SK-N-SH (cell line): ENCODE results near the gene SPON1. TPM values are rescaled to one million over a fixed set of nuclear protein-coding genes. Genes with fewer than 3 reads are reported as not detected.

Source experiments
- CTCF ChIA-PET: fragments of 300-600, 350-600 bp; formaldehyde crosslinking; extraction: SDS; loops from one replicate; lab custom pipeline; 2021; lab: Yijun Ruan, JAX
- POLR2A ChIA-PET: fragments of 350-600 bp; sonication (Branson Sonifier 250); formaldehyde crosslinking; extraction: SDS; loops from one replicate; lab custom pipeline; 2020; ENCODE audit warnings: antibody characterized with exemption, inconsistent platforms; lab: Yijun Ruan, JAX
- DNase-seq: peaks from one replicate; pipeline ENCODE4 v3.0.0; 2012
- H2AFZ ChIP-seq: fragments of 200-600 bp; sonication (generic); 2 replicates; pipeline ENCODE4 v1.8.1; 2016; ENCODE audit warnings: antibody characterized with exemption, mild to moderate bottlenecking, low read depth
- H3F3A ChIP-seq: fragments of 200-600 bp; sonication (generic); replicated peaks from 2 replicates; pipeline ENCODE3; 2016; ENCODE audit warnings: antibody characterized with exemption, mild to moderate bottlenecking; ENCODE audit not compliant: insufficient read depth
- H3K27ac ChIP-seq, 2 experiments: fragments of 200-500 bp in 1 of 2; fragments of 200-600 bp in 1 of 2; sonication (Bioruptor generic) in 1 of 2; sonication (generic), shearing (Covaris generic) in 1 of 2; 2 replicates each; pipeline versions ENCODE4 v1.5.1 to v1.6.1; 2014 to 2016; ENCODE audit warnings: low read depth in 2 of 2, inconsistent platforms in 1 of 2, low read length in 1 of 2, mild to moderate bottlenecking in 1 of 2, mixed read lengths in 1 of 2
- H3K27me3 ChIP-seq: fragments of 200-600 bp; sonication (generic), shearing (Covaris generic); 2 replicates; pipeline ENCODE4 v1.6.1; 2016; ENCODE audit warnings: mixed run types; ENCODE audit not compliant: insufficient read depth
- H3K36me3 ChIP-seq, 2 experiments: fragments of 200-500 bp in 1 of 2; fragments of 200-600 bp in 1 of 2; sonication (Bioruptor generic) in 1 of 2; sonication (generic) in 1 of 2; replicated peaks in 1 of 2; 2 replicates each; pipeline versions ENCODE3 to v1.5.1; 2014 to 2016; ENCODE audit warnings: low read length in 1 of 2, mild to moderate bottlenecking in 1 of 2; ENCODE audit not compliant: insufficient read depth in 2 of 2, control insufficient read depth in 1 of 2
- H3K4me1 ChIP-seq, 2 experiments: fragments of 200-500 bp in 1 of 2; fragments of 200-600 bp in 1 of 2; sonication (Bioruptor generic) in 1 of 2; sonication (generic), shearing (Covaris generic) in 1 of 2; 2 replicates each; pipeline versions ENCODE4 v1.5.1 to v1.6.1; 2014 to 2016; ENCODE audit warnings: low read depth in 1 of 2, low read length in 1 of 2, mixed run types in 1 of 2; ENCODE audit not compliant: insufficient read depth in 2 of 2, control insufficient read depth in 1 of 2
- H3K4me2 ChIP-seq: fragments of 200-600 bp; sonication (generic), shearing (Covaris generic); 2 replicates; pipeline ENCODE4 v1.6.1; 2017; ENCODE audit warnings: mixed run types
- H3K4me3 ChIP-seq, 2 experiments: fragments of 200-500 bp in 1 of 2; fragments of 200-600 bp in 1 of 2; sonication (Bioruptor generic) in 1 of 2; sonication (generic), shearing (Covaris generic) in 1 of 2; 2 replicates each; pipeline versions ENCODE4 v1.5.1 to v1.8.1; 2014 to 2016; ENCODE audit warnings: low read depth in 2 of 2, inconsistent platforms in 1 of 2, low read length in 1 of 2, mild to moderate bottlenecking in 1 of 2, mixed read lengths in 1 of 2, moderate library complexity in 1 of 2
- H3K79me2 ChIP-seq: fragments of 200-600 bp; sonication (generic); 2 replicates; pipeline ENCODE4 v1.8.1; 2017; ENCODE audit warnings: mild to moderate bottlenecking; ENCODE audit not compliant: insufficient read depth
- H3K9ac ChIP-seq: fragments of 200-600 bp; sonication (generic); 2 replicates; pipeline ENCODE4 v1.6.1; 2017; ENCODE audit warnings: mixed run types
- H3K9me2 ChIP-seq: fragments of 200-600 bp; sonication (generic); 2 replicates; pipeline ENCODE4 v1.6.1; 2017; ENCODE audit warnings: mixed run types
- H3K9me3 ChIP-seq: fragments of 200-600 bp; sonication (generic); 2 replicates; pipeline ENCODE4 v1.6.1; 2017; ENCODE audit warnings: mixed run types, mild to moderate bottlenecking, moderate library complexity
- H4K20me1 ChIP-seq: fragments of 200-600 bp; sonication (generic); 2 replicates; pipeline ENCODE4 v1.6.1; 2017; ENCODE audit warnings: mild to moderate bottlenecking, mixed run types; ENCODE audit not compliant: insufficient read depth
- CHD2 ChIP-seq: fragments of 150-350 bp; IDR thresholded peaks from 2 replicates; pipeline ENCODE4 v1.6.1; 2018; ENCODE audit warnings: low read length; ENCODE audit not compliant: partially characterized antibody
- CTCF ChIP-seq: fragments of 200-600 bp; sonication (generic); IDR thresholded peaks from 2 replicates; pipeline ENCODE4 v1.6.1; 2017; ENCODE audit warnings: antibody characterized with exemption, mild to moderate bottlenecking, moderate library complexity
- ELF1 ChIP-seq: IDR thresholded peaks from 2 replicates; pipeline ENCODE4 v1.4.0; 2012
- EP300 ChIP-seq, 2 experiments: IDR thresholded peaks; 2 replicates each; pipeline versions ENCODE4 v1.4.0 to v1.6.1; 2012; ENCODE audit warnings: borderline replicate concordance in 1 of 2, low read depth in 1 of 2, low read length in 1 of 2
- GABPA ChIP-seq: IDR thresholded peaks from 2 replicates; pipeline ENCODE4 v1.4.0; 2012; ENCODE audit warnings: low read depth, mild to moderate bottlenecking
- GATA2 ChIP-seq: sonication (generic); formaldehyde crosslinking; IDR thresholded peaks from 2 replicates; pipeline ENCODE4 v1.5.0; 2020; ENCODE audit warnings: mild to moderate bottlenecking, missing genetic modification reagents
- MEF2A ChIP-seq: IDR thresholded peaks from 2 replicates; pipeline ENCODE4 v1.4.0; 2012; ENCODE audit warnings: low read depth, borderline replicate concordance
- MXI1 ChIP-seq: IDR thresholded peaks from 2 replicates; pipeline ENCODE4 v1.6.1; 2012; ENCODE audit warnings: mild to moderate bottlenecking, low read depth, low read length, improper control_type of control experiment
- NFIC ChIP-seq: IDR thresholded peaks from 2 replicates; pipeline ENCODE4 v1.4.0; 2012; ENCODE audit warnings: borderline replicate concordance
- RAD21 ChIP-seq: IDR thresholded peaks from 2 replicates; pipeline ENCODE4 v1.6.1; 2012; ENCODE audit warnings: mild to moderate bottlenecking, low read length
- RCOR1 ChIP-seq: fragments of 150-350 bp; IDR thresholded peaks from 2 replicates; pipeline ENCODE4 v1.6.1; 2017; ENCODE audit warnings: antibody characterized with exemption, low read length
- TAF1 ChIP-seq: IDR thresholded peaks from 2 replicates; pipeline ENCODE4 v1.6.1; 2012; ENCODE audit warnings: low read depth, mild to moderate bottlenecking, low read length, moderate library complexity, borderline replicate concordance
- USF1 ChIP-seq: IDR thresholded peaks from 2 replicates; pipeline ENCODE4 v1.4.0; 2012; ENCODE audit warnings: low read depth, borderline replicate concordance
- YY1 ChIP-seq: IDR thresholded peaks from 2 replicates; pipeline ENCODE4 v1.4.0; 2012; ENCODE audit warnings: low read depth, mild to moderate bottlenecking
- WGBS: methylation state at CpG from one replicate; pipeline ENCODE4 v1.1.6; 2017; ENCODE audit warnings: low lambda C conversion rate; 5-methylcytosine and 5-hydroxymethylcytosine counted together
- polyA plus RNA-seq, 3 experiments: library from polyadenylated mRNA; depleted of rRNA; stranded (reverse); fragments of >200 nt; gene quantifications; 2 replicates each; pipeline ENCODE4 v1.2.3, GENCODE V29; 2012
- TF ChIP-seq, protein P1 (sequence below): IDR thresholded peaks from 2 replicates; pipeline ENCODE4 v1.6.1; 2012; ENCODE audit warnings: mild to moderate bottlenecking, low read depth, low read length, moderate library complexity

The SPON1 gene
- polyA plus RNA-seq, 1 of the 3 experiments (the other 2 are of a cell fraction): not detected

GRCh38 chr11:14102766-14103165 is 140.2 kb downstream of the SPON1 start:
- H4K20me1 ChIP-seq: no peaks in the 10 kb centered on the region
- no peak overlapping the region for H3K9ac ChIP-seq
- CTCF ChIA-PET: no interaction called here
- no peaks in the 10 kb centered on the region for H3K36me3 ChIP-seq
- H3K9me3 ChIP-seq: no peaks in the 10 kb centered on the region
- H3K4me2 ChIP-seq: no peak overlapping the region
- WGBS: 52% methylated on average over 4 of the region's 4 CpGs
- H3F3A ChIP-seq: peaks cover 2% of the 10 kb centered on the region
- TF ChIP-seq, protein P1, sequence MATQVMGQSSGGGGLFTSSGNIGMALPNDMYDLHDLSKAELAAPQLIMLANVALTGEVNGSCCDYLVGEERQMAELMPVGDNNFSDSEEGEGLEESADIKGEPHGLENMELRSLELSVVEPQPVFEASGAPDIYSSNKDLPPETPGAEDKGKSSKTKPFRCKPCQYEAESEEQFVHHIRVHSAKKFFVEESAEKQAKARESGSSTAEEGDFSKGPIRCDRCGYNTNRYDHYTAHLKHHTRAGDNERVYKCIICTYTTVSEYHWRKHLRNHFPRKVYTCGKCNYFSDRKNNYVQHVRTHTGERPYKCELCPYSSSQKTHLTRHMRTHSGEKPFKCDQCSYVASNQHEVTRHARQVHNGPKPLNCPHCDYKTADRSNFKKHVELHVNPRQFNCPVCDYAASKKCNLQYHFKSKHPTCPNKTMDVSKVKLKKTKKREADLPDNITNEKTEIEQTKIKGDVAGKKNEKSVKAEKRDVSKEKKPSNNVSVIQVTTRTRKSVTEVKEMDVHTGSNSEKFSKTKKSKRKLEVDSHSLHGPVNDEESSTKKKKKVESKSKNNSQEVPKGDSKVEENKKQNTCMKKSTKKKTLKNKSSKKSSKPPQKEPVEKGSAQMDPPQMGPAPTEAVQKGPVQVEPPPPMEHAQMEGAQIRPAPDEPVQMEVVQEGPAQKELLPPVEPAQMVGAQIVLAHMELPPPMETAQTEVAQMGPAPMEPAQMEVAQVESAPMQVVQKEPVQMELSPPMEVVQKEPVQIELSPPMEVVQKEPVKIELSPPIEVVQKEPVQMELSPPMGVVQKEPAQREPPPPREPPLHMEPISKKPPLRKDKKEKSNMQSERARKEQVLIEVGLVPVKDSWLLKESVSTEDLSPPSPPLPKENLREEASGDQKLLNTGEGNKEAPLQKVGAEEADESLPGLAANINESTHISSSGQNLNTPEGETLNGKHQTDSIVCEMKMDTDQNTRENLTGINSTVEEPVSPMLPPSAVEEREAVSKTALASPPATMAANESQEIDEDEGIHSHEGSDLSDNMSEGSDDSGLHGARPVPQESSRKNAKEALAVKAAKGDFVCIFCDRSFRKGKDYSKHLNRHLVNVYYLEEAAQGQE: no peak
- TF ChIP-seq RAD21: no peak
- TF ChIP-seq GATA2 (CRISPR knock-in tag): no peak
- no peak for TF ChIP-seq RCOR1
- no peak for TF ChIP-seq TAF1
- TF ChIP-seq YY1: no peak
- no peak for TF ChIP-seq CTCF
- TF ChIP-seq MEF2A: no peak
- TF ChIP-seq EP300 (IDR thresholded peaks at IDR 0.05; ENCODE audit: borderline replicate concordance in 1 of 2, low read depth in 1 of 2, low read length in 1 of 2): no peak
- TF ChIP-seq, all 33 proteins: peak for 0
- H3K9me2 ChIP-seq: no peaks in the 10 kb centered on the region
- H3K27me3 ChIP-seq: no peaks in the 10 kb centered on the region
- no peak overlapping the region for H3K27ac ChIP-seq
- POLR2A ChIA-PET: interaction anchor here (0.7 kb wide), 1 partner anchor 109 kb away, joined by 4 read pairs; no protein-coding TSS in a partner anchor
- H3K4me3 ChIP-seq: no peak overlapping the region
- no peaks in the 10 kb centered on the region for H3K4me1 ChIP-seq
- H3K79me2 ChIP-seq: no peaks in the 10 kb centered on the region
- no peak for DNase-seq
- H2AFZ ChIP-seq: no peak overlapping the region

DNA sequence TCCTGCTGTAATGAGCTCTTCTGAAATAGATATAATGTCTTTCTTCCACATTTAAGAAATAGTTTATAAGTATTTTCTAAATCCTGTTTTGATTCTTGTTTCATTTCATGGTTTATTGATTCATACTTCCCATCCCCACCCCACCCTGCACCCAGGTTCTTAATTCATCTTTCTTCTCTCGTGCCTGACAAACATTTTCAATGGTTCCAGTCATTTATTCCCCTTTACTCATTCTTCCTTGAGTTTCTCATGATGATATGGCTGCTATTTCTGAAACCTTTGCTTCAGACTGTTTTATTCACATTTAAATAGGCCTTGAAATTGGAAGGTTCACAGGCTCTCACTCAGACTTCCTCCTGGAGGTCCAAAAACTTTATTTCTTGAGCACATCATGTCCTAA is 142.9 kb downstream of the SPON1 start:
- H3K27ac ChIP-seq: no peak overlapping the region
- H4K20me1 ChIP-seq: no peaks in the 10 kb centered on the region
- no peak overlapping the region for H3K4me3 ChIP-seq
- no peaks in the 10 kb centered on the region for H3K36me3 ChIP-seq
- H2AFZ ChIP-seq: no peak overlapping the region
- H3F3A ChIP-seq: peaks cover 2% of the 10 kb centered on the region
- 8% methylated on average over 1 of the region's 1 CpG for WGBS
- H3K9me3 ChIP-seq: no peaks in the 10 kb centered on the region
- no peak overlapping the region for H3K9ac ChIP-seq
- no peak for DNase-seq
- H3K79me2 ChIP-seq: no peaks in the 10 kb centered on the region
- ChIA-PET CTCF (interaction anchor here (0.6 to 1.5 kb wide), 2 partner anchors 333 to 969 kb away, joined by 3 to 4 read pairs; no protein-coding TSS in a partner anchor), POLR2A (no interaction called here)
- no peak overlapping the region for H3K4me2 ChIP-seq
- no peaks in the 10 kb centered on the region for H3K9me2 ChIP-seq
- H3K4me1 ChIP-seq: no peaks in the 10 kb centered on the region; a peak in 1 of 4 replicates
- no peak for TF ChIP-seq ELF1
- TF ChIP-seq CHD2: no peak
- TF ChIP-seq MXI1: no peak
- TF ChIP-seq USF1: no peak
- no peak for TF ChIP-seq NFIC
- no peak for TF ChIP-seq GABPA
- H3K27me3 ChIP-seq: no peaks in the 10 kb centered on the region
